Adipose tissue (tissue), 3 donors: ENCODE measurements around the gene MOG. TPM values are rescaled to one million over a fixed set of nuclear protein-coding genes. Genes with fewer than 3 reads are reported as not detected.
"Not testable (repeated sequence)": the region's sequence is repeated elsewhere in the genome, so short reads cannot be mapped to it uniquely, and the experiment has no call there.

Source experiments
- H3K27ac ChIP-seq: one replicate; pipeline ENCODE4 v1.5.1; 2013; ENCODE audit warnings: low read depth, low read length
- WGBS, 3 donors: extraction: QIAGEN DNeasy Blood & Tissue Kit; methylation state at CpG; one replicate each; pipeline ENCODE4 v1.1.7; 2013; 5-methylcytosine and 5-hydroxymethylcytosine counted together
- polyA plus RNA-seq, 3 donors: library from polyadenylated mRNA; stranded (reverse); fragments of 200-250 nt; gene quantifications; one replicate each; pipeline ENCODE4 v1.2.3, GENCODE V29; 2013
- donor health status: healthy with polysubstance abuse.
- donor health status: Bipolar disorder and iron deficiency.
- donor health status: healthy.

MOG gene
- polyA plus RNA-seq, 3 donors = not detected

GRCh38 chr6:29632789-29633533, 23.9 kb upstream of the MOG start, which contains the start of gene GABBR1:
GABBR1 (minus strand) TSS chr6:29633183; CDS start chr6:29632385, 798 bp downstream.
- no peak within 1 kb of the TSS for H3K27ac ChIP-seq
- WGBS, 3 donors = 0 to 1% (median 0%) methylated on average over 25 to 51 of the region's 57 CpGs

GRCh38 chr6:29633534-29633905, 23.4 kb upstream of the MOG start:
- WGBS, 3 donors = 7 to 15% (median 9%) methylated on average over 9 of the region's 9 CpGs
- H3K27ac ChIP-seq = no peak overlapping the region

DNA sequence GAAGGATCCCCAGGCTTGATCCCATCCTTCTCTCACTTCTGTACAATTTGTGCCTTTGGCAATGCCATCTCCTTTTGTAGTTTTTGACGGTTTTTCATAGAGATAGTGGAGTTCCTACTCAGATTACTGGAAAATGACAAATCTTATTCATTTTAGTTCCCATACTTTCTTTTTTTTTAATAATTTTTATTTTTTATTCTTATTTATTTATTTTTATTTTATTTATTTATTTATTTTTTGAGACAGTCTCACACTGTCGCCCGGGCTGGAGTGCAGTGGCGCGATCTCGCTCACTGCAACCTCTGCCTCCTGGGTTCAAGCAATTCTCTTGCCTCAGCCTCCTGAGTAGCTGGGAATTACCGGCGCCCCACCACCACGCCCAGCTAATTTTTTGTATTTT, 19.6 kb upstream of the MOG start:
- H3K27ac ChIP-seq = no peak overlapping the region
- WGBS, 3 donors = 90 to 92% (median 90%) methylated on average over 9 of the region's 9 CpGs

- no peak overlapping the region for H3K27ac ChIP-seq
- WGBS, 3 donors = 35 to 40% (median 38%) methylated on average over 3 of the region's 3 CpGs
These were observed 15.3 kb upstream of the MOG start for GRCh38 chr6:29641430-29642148.

- whole genome bisulfite sequencing, 3 donors = 87 to 93% (median 92%) methylated on average over 23 of the region's 23 CpGs
- H3K27ac ChIP-seq = no peak overlapping the region
These were observed 8.8 kb upstream of the MOG start for GRCh38 chr6:29647927-29648642.

- 4 to 5% (median 5%) methylated on average over 33 of the region's 33 CpGs for WGBS, 3 donors
- H3K27ac ChIP-seq = no peak overlapping the region
These were observed 6.9 kb upstream of the MOG start for GRCh38 chr6:29649701-29650673.

DNA sequence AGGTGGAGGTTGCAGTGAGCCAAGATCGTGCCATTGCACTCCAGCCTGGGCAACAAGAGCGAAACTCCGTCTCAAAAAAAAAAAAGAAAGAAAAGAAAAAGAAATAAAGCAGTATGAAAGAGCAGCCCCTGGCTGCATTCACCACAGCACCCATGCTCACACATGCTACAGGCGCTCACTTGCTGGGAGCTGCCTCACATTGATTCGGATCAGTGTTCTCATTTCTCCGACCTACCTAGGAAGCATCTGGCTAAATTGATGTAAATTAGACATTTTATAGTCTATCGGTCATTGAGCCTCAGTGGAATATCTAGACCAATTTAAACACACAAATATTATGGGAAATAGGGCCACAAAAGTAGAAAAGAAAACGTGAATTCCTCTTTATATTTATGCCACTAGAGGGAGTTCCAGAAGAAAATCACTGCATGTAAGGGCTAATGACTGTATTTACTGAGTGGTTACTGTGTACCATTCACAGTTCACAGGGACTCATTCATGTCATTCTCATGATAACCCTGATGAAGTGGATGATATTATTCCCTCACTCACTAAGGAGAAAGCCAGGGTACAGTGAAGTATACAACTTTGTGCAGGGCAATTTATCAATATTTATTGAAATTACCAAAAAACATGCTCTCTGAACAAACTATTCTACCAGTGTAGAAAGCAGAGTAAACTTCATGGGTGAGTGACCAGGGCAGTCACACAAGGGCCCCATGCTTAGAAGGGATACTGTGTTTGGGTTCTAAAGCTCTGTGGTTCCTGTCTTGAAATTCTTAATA, 5.3 kb upstream of the MOG start:
- 68 to 74% (median 73%) methylated on average over 8 of the region's 8 CpGs for WGBS, 3 donors
- no peak overlapping the region for H3K27ac ChIP-seq

GRCh38 chr6:29652198-29652584, 4.7 kb upstream of the MOG start:
- 82 to 92% (median 86%) methylated on average over 10 of the region's 10 CpGs for WGBS, 3 donors
- H3K27ac ChIP-seq = no peak overlapping the region

- H3K27ac ChIP-seq = no peak overlapping the region
- WGBS, 3 donors = 7 to 10% (median 9%) methylated on average over 8 of the region's 8 CpGs
These were observed 3.3 kb upstream of the MOG start for GRCh38 chr6:29653452-29654038.

GRCh38 chr6:29655658-29656057, 1.2 kb upstream of the MOG start:
- WGBS, 3 donors = 56 to 75% (median 72%) methylated on average over 6 of the region's 6 CpGs
- no peak overlapping the region for H3K27ac ChIP-seq

GRCh38 chr6:29656157-29656556, 735 bp upstream of the MOG start:
- H3K27ac ChIP-seq = no peak overlapping the region
- WGBS, 3 donors = 38 to 48% (median 44%) methylated on average over 2 of the region's 2 CpGs

DNA sequence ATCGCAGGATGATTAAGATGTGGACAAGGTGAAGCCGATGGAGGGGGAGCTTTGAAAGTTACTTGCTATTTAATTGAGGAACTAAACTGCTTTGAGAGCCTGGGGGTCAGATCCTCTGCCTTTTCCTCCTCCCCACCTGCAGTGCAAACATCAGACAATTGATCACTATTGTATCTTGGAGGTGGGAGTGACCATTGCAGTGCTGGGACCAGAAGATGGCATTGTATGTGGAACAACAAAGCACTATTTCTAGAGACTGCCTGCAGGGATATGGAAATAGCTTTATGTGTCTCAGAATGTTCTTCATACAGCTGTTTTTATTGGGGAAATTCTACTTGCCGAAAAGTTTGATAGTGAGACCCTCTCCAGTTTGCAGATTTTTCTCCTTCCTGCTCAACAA, 4.2 kb downstream of the MOG start:
- 70 to 82% (median 76%) methylated on average over 3 of the region's 3 CpGs for WGBS, 3 donors
- H3K27ac ChIP-seq = no peak overlapping the region

DNA sequence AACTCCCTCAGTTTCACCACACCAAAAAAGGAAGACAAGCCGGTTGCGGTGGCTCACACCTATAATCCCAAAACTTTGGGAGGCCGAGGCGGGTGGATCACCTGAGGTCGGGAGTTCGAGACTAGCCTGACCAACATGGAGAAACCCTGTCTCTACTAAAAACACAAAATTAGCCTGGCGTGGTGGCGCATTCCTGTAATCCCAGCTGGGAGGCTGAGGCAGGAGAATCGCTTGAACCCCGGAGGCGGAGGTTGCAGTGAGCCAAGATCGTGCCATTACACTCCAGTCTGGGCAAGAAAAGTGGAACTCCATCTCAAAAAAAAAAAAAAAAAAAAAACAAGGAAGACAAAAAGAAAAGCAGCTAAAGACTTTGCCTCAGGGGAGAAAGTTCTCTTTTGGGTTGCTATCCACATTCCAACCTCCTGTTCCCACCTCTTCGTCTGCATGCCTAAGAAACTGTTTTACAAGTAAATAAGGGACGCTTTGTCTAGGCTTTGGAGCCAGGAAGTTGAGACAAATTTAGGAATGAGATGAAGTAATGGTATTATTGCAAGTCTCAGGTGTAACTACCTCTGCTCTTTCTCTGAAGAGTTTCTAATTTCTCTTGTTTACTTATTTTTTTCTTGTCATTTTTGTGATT, 4.7 kb downstream of the MOG start:
- H3K27ac ChIP-seq = not testable (repeated sequence)

DNA sequence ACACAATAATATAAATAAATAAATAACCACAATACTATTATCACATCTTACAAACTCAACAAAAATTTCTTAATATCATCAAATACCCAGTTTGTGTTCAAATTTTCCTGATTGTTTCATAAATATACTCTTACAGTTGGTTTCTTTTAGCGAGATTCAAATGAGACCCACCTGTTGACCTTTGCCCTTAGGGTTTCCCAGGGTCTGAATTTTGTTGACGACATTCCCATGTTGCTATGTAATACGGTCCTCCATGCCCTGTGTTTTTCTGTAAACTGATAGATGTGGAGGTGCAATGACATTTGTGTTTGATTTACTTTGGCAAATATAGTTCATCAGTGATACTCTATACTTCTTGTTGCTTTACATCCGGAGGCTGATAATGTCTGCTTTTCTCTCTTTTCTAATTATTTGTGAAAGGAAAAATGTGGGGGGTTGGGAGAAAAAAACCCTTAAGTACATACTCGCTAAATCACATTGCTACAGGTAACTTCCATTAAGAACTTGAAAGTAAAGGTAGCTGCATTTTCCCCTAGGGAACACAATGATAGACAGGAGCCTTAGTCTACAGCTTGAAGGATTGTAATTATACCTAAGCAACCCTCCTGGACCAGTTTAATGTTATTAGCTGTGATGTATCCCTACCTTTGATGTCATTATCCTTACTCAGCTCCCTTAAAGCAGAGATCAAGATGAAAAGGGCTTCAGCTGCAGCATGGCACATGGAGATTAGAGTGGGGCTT, 6.6 kb downstream of the MOG start:
- no peak overlapping the region for H3K27ac ChIP-seq
- 26 to 67% (median 53%) methylated on average over 5 of the region's 5 CpGs for WGBS, 3 donors

More for the DNA sequence above, 4.7 kb downstream of the MOG start:
- WGBS, 3 donors = 37 to 52% (median 50%) methylated on average over 14 of the region's 14 CpGs

DNA sequence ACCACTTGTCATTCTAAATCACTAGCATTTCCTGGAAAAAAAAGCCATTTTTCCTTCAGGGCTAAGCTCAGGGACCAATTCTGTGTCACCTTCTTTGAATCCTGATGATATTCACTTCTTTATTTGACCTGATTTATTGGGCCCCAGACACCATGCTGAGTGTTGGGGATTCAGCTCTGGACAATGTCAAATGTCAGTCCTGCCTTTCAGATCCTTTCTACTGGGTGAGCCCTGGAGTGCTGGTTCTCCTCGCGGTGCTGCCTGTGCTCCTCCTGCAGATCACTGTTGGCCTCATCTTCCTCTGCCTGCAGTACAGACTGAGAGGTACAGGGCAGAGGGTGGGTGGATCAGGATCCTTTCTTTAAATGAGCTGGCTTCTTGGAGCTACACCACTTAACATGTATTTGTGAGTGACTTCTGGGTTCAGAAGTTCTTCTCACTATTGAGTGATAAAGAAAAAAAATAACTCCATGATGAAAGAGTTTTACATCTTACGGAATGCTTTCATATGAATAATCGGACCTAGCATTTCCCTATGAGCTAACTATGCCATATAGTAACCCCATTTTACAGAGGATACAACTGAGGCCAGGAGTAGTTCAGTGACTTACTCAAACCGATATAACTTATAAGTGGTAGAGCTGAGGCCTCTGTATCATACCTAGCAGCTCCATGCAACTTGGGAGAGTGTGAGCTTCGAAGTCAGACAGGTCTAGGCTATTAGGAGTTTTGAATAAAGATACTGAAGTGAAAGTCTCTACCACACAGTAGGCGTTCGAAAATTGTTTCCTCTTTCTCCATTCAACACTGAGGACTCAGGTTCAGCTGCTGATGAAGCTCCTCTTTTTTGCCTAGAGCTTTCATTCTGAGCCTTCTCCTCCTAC, 9.3 kb downstream of the MOG start:
- H3K27ac ChIP-seq = no peak overlapping the region
- 69 to 73% (median 70%) methylated on average over 8 of the region's 8 CpGs for WGBS, 3 donors
